GM12878 (cell line): ENCODE results near the gene ALDH1A3. TPM values are rescaled to one million over a fixed set of nuclear protein-coding genes. Genes with fewer than 3 reads are reported as not detected.

ENCODE experiments used
- ATAC-seq: fragments of 200-7000 bp; cut with Tn5 transposase; 3 replicates; pipeline ENCODE4 v1.9.1; 2020; ENCODE audit warnings: mild to moderate bottlenecking, moderate library complexity
- BruUV-seq: library from RNA; stranded (reverse); fragments of 400-500 nt; replicated peaks from 2 replicates; lab custom pipeline; 2021; lab: Mats Ljungman, UMichigan
- CTCF ChIA-PET: fragments of 300-600 bp; sonication (Branson Sonifier 250); formaldehyde crosslinking; extraction: SDS; loops from one replicate; lab custom pipeline; 2021; ENCODE audit warnings: inconsistent platforms; lab: Yijun Ruan, JAX
- POLR2A ChIA-PET: fragments of 350-600 bp; formaldehyde crosslinking; extraction: SDS; loops from one replicate; lab custom pipeline; 2021; ENCODE audit warnings: inconsistent platforms; lab: Charles Lee
- RAD21 ChIA-PET: fragments of 300-600 bp; sonication (Branson Sonifier 250); formaldehyde crosslinking; loops from one replicate; lab custom pipeline; 2023; ENCODE audit warnings: antibody characterized with exemption; ENCODE audit not compliant: unreplicated experiment; lab: Charles Lee
- SMC1A ChIA-PET: fragments of 300-600 bp; sonication (Branson Sonifier 250); formaldehyde crosslinking; loops from one replicate; lab custom pipeline; 2023; ENCODE audit not compliant: unreplicated experiment, uncharacterized antibody; lab: Charles Lee
- DNase-seq: peaks from one replicate; pipeline ENCODE4 v3.0.0-alpha.2; 2011; ENCODE audit warnings: low read depth, low spot score
- FAIRE-seq: peaks from 3 replicates; lab custom pipeline; 2011; peaks lifted over from hg19 to GRCh38; lab: Jason Lieb, UNC
- H2AFZ ChIP-seq: 2 replicates; pipeline ENCODE4 v1.6.0; 2011; ENCODE audit warnings: low read depth, low read length, control low read depth; ENCODE audit not compliant: control insufficient read depth
- H3K27ac ChIP-seq: 2 replicates; pipeline ENCODE4 v1.5.1; 2011; ENCODE audit warnings: control low read depth; ENCODE audit not compliant: control insufficient read depth, insufficient read depth
- H3K27me3 ChIP-seq, 2 experiments: replicated peaks in 1 of 2; 2 replicates each; pipeline versions ENCODE4 v1.6.0 to v1.6.1; 2011; ENCODE audit warnings: low read length in 1 of 2; ENCODE audit not compliant: control insufficient read depth in 2 of 2, insufficient read depth in 2 of 2
- H3K36me3 ChIP-seq, 2 experiments: 2 replicates each; pipeline ENCODE4 v1.5.1; 2011; ENCODE audit warnings: low read length in 1 of 2; ENCODE audit not compliant: control insufficient read depth in 2 of 2, insufficient read depth in 2 of 2
- H3K4me1 ChIP-seq: 2 replicates; pipeline ENCODE4 v1.6.1; 2011; ENCODE audit warnings: mild to moderate bottlenecking, low read length, moderate library complexity, mixed read lengths; ENCODE audit not compliant: control insufficient read depth, insufficient read depth
- H3K4me2 ChIP-seq: 2 replicates; pipeline ENCODE4 v1.6.0; 2011; ENCODE audit warnings: control low read depth; ENCODE audit not compliant: control insufficient read depth, insufficient read depth
- H3K4me3 ChIP-seq: fragments of 200-600 bp; sonication (generic); 2 replicates; pipeline ENCODE4 v1.5.1; 2016
- H3K79me2 ChIP-seq: 2 replicates; pipeline ENCODE4 v1.6.0; 2011; ENCODE audit warnings: low read length; ENCODE audit not compliant: control insufficient read depth, insufficient read depth
- H3K9ac ChIP-seq: 2 replicates; pipeline ENCODE4 v1.8.0; 2011; ENCODE audit warnings: low read length, control low read depth, mixed read lengths; ENCODE audit not compliant: control insufficient read depth, insufficient read depth
- H3K9me3 ChIP-seq: replicated peaks from 3 replicates; pipeline ENCODE4 v1.5.1; 2011; ENCODE audit warnings: mild to moderate bottlenecking, low read length; ENCODE audit not compliant: control insufficient read depth, insufficient read depth
- H4K20me1 ChIP-seq: 2 replicates; pipeline ENCODE4 v1.6.0; 2011; ENCODE audit not compliant: control insufficient read depth, insufficient read depth
- BRCA1 ChIP-seq: IDR thresholded peaks from 2 replicates; pipeline ENCODE4 v1.6.1; 2011; ENCODE audit warnings: low read depth, low read length, improper control_type of control experiment
- IKZF1 ChIP-seq: fragments of 450-650 bp; conservative IDR thresholded peaks from 2 replicates; pipeline ENCODE4 v1.6.1; 2017; ENCODE audit warnings: antibody characterized with exemption, mild to moderate bottlenecking
- JUNB ChIP-seq: IDR thresholded peaks from 2 replicates; pipeline ENCODE4 v1.6.1; 2016; ENCODE audit warnings: antibody characterized with exemption, mild to moderate bottlenecking
- KLF5 ChIP-seq: fragments of 450-650 bp; IDR thresholded peaks from 2 replicates; pipeline ENCODE4 v1.6.1; 2014; ENCODE audit warnings: mild to moderate bottlenecking; ENCODE audit not compliant: partially characterized antibody
- MAX ChIP-seq: IDR thresholded peaks from 2 replicates; pipeline ENCODE4 v1.6.1; 2012; ENCODE audit warnings: low read depth, low read length, improper control_type of control experiment
- NFYA ChIP-seq: IDR thresholded peaks from 2 replicates; pipeline ENCODE4 v1.6.1; 2011; ENCODE audit warnings: low read depth, mild to moderate bottlenecking, low read length, improper control_type of control experiment, borderline replicate concordance
- NR2F1 ChIP-seq: fragments of 450-650 bp; conservative IDR thresholded peaks from 2 replicates; pipeline ENCODE4 v1.6.1; 2017; ENCODE audit warnings: mild to moderate bottlenecking
- SMAD1 ChIP-seq: fragments of 450-650 bp; IDR thresholded peaks from 2 replicates; pipeline ENCODE4 v1.6.1; 2018; ENCODE audit warnings: mild to moderate bottlenecking, low read depth; ENCODE audit not compliant: partially characterized antibody
- SP1 ChIP-seq: IDR thresholded peaks from one replicate; pipeline ENCODE4 v1.6.1; 2011; ENCODE audit warnings: low read depth, low read length
- TCF12 ChIP-seq: IDR thresholded peaks from 2 replicates; pipeline ENCODE4 v1.6.1; 2011; ENCODE audit warnings: low read depth, mild to moderate bottlenecking, low read length
- ZZZ3 ChIP-seq: IDR thresholded peaks from 2 replicates; pipeline ENCODE4 v1.6.1; 2011; ENCODE audit warnings: low read depth; ENCODE audit not compliant: control insufficient read depth, insufficient read length
- WGBS: methylation state at CpG from one replicate; pipeline ENCODE4 v1.1.6; 2016; ENCODE audit warnings: low lambda C conversion rate; ENCODE audit not compliant: insufficient replicate concordance, insufficient coverage; ENCODE audit errors: missing lambda C conversion rate; 5-methylcytosine and 5-hydroxymethylcytosine counted together
- in situ Hi-C: fragments of 300-500 bp; cut with MboI; formaldehyde crosslinking; loops from 9 replicates; pipeline ENCODE4 v1.14.3; 2018; ENCODE audit warnings: mixed read lengths
- intact Hi-C: fragments of 100-400 bp; cut with micrococcal nuclease; formaldehyde crosslinking; loops from one replicate; pipeline ENCODE4 v1.14.2; 2022; ENCODE audit not compliant: unreplicated experiment
- polyA plus RNA-seq, 11 experiments: library from polyadenylated mRNA; depleted of rRNA in 4 of 11; unstranded in 6 of 11; stranded (reverse) in 5 of 11; fragments of >200 nt; fragmentation: Nextera tagmentation in 4 of 11; fragmentation: Illumina TruSeq in 1 of 11; extraction: Ambion mirVana in 4 of 11; extraction: Trizol in 1 of 11; gene quantifications; 1 replicate in 1 of 11; 2 replicates in 10 of 11; pipeline versions ENCODE4 v1.2.1 to v1.2.3, GENCODE V29; 2011 to 2016; ENCODE audit warnings: inconsistent platforms in 2 of 11, missing spikeins in 2 of 11, low read depth in 1 of 11
- total RNA-seq, 4 experiments: library from RNA; depleted of rRNA in 3 of 4; stranded (reverse); fragments of >200 nt in 3 of 4; fragmentation: Illumina TruSeq in 1 of 4; extraction: Trizol in 1 of 4; gene quantifications; 2 replicates each; pipeline versions ENCODE4 v1.2.1 to v1.2.3, GENCODE V29; 2013 to 2021
- TF ChIP-seq, protein P1 (sequence below): fragments of 450-650 bp; IDR thresholded peaks from 2 replicates; pipeline ENCODE4 v1.6.1; 2017; ENCODE audit warnings: mild to moderate bottlenecking, moderate library complexity

The ALDH1A3 gene
- total and polyA plus RNA-seq, 10 of the 15 experiments (the other 5 are each of a cell fraction or from before 2014, with no cell fraction given), result 0.06 to 0.69 (median 0.18) TPM

- BruUV-seq, result no TSS peak
- in situ Hi-C loops, result no loop called here
- POLR2A ChIA-PET, result no interaction called here
- H3K9ac ChIP-seq, result no peak overlapping the region
- TF ChIP-seq, protein P1, sequence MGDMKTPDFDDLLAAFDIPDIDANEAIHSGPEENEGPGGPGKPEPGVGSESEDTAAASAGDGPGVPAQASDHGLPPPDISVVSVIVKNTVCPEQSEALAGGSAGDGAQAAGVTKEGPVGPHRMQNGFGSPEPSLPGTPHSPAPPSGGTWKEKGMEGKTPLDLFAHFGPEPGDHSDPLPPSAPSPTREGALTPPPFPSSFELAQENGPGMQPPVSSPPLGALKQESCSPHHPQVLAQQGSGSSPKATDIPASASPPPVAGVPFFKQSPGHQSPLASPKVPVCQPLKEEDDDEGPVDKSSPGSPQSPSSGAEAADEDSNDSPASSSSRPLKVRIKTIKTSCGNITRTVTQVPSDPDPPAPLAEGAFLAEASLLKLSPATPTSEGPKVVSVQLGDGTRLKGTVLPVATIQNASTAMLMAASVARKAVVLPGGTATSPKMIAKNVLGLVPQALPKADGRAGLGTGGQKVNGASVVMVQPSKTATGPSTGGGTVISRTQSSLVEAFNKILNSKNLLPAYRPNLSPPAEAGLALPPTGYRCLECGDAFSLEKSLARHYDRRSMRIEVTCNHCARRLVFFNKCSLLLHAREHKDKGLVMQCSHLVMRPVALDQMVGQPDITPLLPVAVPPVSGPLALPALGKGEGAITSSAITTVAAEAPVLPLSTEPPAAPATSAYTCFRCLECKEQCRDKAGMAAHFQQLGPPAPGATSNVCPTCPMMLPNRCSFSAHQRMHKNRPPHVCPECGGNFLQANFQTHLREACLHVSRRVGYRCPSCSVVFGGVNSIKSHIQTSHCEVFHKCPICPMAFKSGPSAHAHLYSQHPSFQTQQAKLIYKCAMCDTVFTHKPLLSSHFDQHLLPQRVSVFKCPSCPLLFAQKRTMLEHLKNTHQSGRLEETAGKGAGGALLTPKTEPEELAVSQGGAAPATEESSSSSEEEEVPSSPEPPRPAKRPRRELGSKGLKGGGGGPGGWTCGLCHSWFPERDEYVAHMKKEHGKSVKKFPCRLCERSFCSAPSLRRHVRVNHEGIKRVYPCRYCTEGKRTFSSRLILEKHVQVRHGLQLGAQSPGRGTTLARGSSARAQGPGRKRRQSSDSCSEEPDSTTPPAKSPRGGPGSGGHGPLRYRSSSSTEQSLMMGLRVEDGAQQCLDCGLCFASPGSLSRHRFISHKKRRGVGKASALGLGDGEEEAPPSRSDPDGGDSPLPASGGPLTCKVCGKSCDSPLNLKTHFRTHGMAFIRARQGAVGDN, result no peak
- TF ChIP-seq SP1 (no peak), TCF12 (no peak), NFYA (no peak), JUNB (no peak), MAX (no peak), KLF5 (no peak), NR2F1 (no peak), IKZF1 (no peak), ZZZ3 (no peak), SMAD1 (no peak), BRCA1 (no peak)
- TF ChIP-seq, all 136 proteins: peak for 0
- no peaks in the 10 kb centered on the region for H3K36me3 ChIP-seq
- H3K79me2 ChIP-seq, result no peaks in the 10 kb centered on the region
- peaks cover 3 to 5% of the 10 kb centered on the region in 2 experiments; a peak in 2 of 4 replicates for H3K27me3 ChIP-seq
- 33% methylated on average over 3 of the region's 3 CpGs for WGBS
- H3K9me3 ChIP-seq, result no peaks in the 10 kb centered on the region
- no peak for DNase-seq
- H3K4me3 ChIP-seq, result no peak overlapping the region
- no peak overlapping the region for H3K27ac ChIP-seq
- no peaks in the 10 kb centered on the region for H4K20me1 ChIP-seq
- H3K4me2 ChIP-seq, result no peak overlapping the region
- ATAC-seq, result no peak
- RAD21 ChIA-PET, result no interaction called here
- CTCF ChIA-PET, result interaction anchor here (1.6 kb wide), 1 partner anchor 107 kb away, joined by 3 read pairs; no protein-coding TSS in a partner anchor
- intact Hi-C loops, result no loop called here
- H2AFZ ChIP-seq, result no peak overlapping the region
- SMC1A ChIA-PET, result interaction anchor here (0.8 to 0.9 kb wide), 2 partner anchors 17 to 107 kb away, joined by 3 read pairs; partner anchors contain the start of gene LRRK1
- FAIRE-seq, result no peak
- H3K4me1 ChIP-seq, result no peaks in the 10 kb centered on the region
These were observed 21.7 kb downstream of the ALDH1A3 start for GRCh38 chr15:100901296-100901695.
